GM10266 (cell line): ENCODE results near the gene TRIM54.
"Not testable (repeated sequence)": the region's sequence is repeated elsewhere in the genome, so short reads cannot be mapped to it uniquely, and the experiment has no call there.

Source experiments
- DNase-seq: peaks from one replicate; pipeline ENCODE4 v3.0.0; 2012; ENCODE audit errors: extremely low spot score
- TF ChIP-seq, protein P1 (sequence below): IDR thresholded peaks from 2 replicates; pipeline ENCODE4 v1.5.1; 2012; ENCODE audit warnings: mild to moderate bottlenecking, low read depth; ENCODE audit not compliant: control insufficient read depth, insufficient read depth; ENCODE audit errors: missing control alignments

TRIM54 gene

DNA sequence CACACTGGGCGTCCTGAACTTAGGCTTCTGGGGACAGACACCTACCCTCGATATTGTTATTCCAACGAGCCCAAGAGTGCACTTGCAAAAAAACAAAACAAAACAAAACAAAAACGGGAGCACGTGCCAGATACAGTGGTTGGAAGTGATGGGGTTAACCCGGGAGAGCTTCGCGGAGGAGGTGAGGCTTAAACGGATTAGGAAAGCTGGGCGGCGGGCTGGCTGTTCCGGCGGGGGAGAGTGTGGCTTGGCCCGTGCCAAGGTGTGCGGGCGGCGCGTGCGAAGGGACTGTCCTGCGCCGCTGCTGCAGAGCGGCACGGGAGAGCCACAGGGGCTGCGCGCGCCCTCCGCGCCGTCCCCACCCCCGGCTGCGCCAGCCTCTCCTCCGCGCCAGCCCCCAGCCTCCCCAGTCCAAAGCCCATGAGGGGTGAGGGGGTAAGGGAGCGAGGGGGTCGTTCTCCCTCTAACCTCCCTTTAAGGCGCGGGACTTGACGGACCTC lies 17.9 kb upstream of the TRIM54 start:
- TF ChIP-seq, protein P1, sequence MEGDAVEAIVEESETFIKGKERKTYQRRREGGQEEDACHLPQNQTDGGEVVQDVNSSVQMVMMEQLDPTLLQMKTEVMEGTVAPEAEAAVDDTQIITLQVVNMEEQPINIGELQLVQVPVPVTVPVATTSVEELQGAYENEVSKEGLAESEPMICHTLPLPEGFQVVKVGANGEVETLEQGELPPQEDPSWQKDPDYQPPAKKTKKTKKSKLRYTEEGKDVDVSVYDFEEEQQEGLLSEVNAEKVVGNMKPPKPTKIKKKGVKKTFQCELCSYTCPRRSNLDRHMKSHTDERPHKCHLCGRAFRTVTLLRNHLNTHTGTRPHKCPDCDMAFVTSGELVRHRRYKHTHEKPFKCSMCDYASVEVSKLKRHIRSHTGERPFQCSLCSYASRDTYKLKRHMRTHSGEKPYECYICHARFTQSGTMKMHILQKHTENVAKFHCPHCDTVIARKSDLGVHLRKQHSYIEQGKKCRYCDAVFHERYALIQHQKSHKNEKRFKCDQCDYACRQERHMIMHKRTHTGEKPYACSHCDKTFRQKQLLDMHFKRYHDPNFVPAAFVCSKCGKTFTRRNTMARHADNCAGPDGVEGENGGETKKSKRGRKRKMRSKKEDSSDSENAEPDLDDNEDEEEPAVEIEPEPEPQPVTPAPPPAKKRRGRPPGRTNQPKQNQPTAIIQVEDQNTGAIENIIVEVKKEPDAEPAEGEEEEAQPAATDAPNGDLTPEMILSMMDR = no peak
- no peak for DNase-seq

DNA sequence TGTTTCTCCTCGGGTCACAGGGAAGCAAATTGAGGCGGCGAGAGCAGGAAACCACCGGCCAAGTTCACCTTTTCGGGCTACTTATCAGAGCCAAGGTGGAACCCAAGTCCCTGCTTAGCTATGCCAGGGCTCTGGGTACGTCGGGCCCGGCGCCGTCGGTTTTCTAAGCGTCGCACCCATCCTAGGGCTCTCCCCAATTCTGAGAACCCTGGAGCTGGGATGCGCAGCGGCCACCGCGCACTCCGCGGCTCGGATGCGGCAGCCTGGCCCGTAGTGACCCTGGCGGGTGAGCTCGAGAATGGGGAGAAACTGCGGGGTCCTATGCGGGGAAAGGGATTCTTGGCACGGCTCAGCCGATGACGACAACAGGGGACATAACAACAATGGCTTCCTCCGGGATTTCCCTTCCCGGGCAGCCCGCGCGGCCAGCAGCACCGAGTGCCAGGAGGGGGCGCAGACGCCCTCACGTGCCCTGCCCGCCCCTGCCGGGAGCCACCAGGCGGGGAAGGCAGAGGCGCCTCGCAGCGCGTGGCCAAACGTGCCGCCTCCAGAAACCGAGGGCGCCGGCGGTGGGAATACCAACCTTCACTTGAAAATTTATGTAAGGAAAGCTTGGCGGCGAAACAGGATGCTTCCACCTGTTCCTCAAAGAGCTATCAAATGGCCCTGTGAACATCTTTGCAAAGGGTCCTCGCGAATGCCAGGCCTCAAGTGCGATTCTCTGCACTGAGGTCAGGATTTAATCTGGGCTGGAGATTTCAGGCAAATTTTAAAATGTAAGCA lies 17.3 kb upstream of the TRIM54 start:
- TF ChIP-seq, protein P1 = peak; percentile 55
- peak; percentile 83 for DNase-seq

DNA sequence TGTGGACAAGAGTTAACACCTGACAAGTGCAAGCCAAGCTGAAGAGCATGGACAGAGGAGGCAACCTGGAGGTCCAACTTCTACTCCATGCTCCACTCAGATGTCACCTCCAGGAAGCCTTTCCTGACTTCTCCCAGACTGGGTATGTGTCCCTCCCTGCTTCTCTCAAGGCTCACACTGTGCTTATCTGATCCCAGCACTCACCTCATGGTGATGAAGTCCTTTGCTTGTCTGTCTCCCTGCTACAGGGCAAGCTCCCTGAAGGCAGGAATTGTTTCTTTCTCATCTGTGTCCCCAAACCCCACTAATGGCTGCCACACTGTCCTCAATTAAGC lies 16.7 kb upstream of the TRIM54 start:
- DNase-seq = no peak
- TF ChIP-seq, protein P1 = no peak

DNA sequence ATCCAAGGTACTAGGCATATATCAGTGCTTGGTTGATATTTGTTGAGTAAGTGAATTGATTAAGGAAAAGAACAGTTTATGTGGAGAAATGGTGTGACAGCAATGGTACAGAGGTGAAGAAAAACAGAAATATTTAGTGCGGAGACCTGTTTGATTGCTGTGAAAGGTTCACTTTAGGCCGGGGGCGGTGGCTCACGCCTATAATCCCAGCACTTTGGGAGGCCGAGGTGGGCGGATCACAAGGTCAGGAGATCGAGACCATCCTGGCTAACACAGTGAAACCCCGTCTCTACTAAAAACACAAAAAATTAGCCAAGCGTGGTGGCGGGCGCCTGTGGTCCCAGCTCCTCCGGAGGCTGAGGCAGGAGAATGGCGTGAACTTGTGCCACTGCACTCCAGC lies 13.9 kb upstream of the TRIM54 start:
- DNase-seq = not testable (repeated sequence)

DNA sequence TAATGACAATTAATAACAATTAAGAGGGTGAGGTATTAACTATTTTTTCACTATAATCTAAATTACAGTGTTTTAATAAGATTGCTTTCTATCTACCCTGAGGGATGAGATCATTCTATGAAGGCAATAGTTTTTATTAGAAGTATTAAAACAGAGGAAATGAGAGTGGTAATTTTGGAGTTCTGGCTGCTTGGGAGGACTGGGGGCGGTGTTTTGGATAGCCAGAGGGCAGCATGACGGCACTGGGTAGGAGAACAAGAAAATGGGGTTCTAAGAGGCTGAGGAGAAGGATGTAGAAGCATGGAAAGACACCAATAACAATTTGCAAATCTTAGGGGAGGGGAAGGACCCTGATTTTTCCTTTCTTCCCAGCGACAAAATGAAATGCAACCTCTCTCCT lies 12.1 kb upstream of the TRIM54 start:
- TF ChIP-seq, protein P1 = no peak
- DNase-seq = no peak

DNA sequence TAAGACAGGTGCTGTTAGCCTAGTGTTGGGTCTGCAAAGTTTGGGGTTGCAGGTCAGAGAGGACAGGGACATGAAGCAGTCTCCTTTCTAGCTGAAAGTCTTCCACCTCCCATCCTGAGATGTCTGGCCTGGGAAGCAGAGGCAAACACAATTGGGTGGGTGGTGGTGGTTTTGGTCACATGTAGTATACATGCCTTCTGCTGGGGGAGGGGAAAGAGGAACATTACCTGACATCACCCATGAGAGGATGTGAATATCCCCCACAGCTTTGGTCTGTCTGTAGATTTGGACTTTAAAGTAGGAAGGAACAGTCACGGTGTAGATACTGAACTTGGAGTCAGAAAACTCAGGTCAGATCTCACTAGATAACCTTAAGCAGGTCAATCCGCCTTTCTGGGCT lies 11.6 kb upstream of the TRIM54 start:
- no peak for DNase-seq
- TF ChIP-seq, protein P1 = no peak

DNA sequence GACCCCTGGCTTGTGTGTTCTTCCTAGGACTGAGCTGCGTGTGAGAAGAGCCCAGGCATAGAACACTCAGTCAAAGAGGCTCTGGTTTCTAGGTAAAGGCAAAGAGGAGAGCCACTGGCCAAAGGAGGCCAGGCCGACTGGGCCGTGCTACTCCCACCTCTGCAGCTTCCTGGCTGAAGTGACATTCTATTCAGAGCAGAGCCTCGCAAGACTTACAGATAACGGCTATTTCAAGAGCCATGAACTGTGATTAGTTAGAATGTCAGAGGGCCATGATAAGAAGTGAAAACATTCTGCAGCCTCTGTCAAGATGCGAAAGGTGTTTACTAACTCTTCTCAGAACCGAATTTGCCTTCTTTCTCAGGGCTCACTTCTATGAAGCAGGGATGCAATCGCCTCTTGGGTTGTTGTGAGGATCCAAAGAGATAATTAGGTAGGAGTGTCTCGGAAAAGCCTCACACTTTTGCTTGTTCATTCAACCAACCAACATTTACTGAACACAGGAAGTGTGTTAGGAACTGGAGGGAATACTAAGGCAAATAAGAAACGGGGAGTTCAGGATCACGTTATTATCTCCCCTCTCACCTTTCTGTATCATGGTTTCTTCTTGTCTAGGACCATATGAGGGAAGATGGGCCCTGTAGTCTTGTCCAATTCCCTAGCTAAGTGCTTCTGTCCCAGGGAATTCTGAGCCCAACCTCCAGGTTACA lies 10.4 kb upstream of the TRIM54 start:
- TF ChIP-seq, protein P1 = no peak
- DNase-seq = no peak

DNA sequence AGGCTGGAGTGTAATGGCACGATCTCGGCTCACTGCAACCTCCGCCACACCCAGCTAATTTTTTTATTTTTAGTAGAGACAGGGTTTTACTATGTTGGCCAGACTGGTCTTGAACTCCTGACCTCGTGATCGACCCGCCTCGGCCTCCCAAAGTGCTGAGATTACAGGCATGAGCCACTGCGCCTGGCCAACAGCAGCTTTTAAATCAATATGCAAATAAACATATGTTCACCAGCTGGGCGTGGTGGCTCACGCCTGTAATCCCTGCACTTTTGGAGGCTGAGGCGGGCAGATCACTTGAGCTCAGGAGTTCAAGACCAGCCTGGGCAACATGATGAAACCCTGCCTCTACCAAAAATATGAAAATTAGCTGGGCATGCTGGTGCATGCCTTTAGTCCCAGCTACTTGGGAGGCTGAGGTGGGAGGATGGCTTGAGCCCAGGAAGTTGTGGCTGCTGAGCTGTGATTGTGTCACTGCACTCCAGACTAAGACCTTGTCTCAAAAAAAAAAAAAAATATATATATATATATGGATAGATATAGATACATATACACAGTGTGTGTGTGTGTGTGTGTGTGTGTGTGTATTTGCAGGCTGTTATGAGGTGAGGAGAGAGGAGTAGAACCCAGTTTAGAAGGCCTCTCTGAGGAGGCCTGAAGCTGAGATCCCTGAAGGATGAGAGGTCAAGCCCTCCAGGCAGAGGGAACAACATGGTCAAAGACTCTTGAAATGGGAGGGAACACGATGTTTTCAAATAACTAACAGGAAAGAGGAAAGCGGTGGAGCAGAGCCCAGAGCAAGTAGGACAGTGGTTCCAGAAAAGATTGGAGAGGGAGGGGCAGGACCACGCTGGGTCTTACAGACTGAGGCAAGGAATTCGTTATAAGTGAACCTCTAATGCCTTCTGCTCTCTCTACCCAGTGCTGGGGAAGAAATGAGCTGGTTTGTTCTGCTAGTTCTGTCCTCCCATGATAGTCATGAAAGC lies 9.4 kb upstream of the TRIM54 start:
- DNase-seq = not testable (repeated sequence)
